HepG2 (cell line): ENCODE data around the gene GLDN. TPM values are rescaled to one million over a fixed set of nuclear protein-coding genes. Genes with fewer than 3 reads are reported as not detected.

Source experiments
- CEBPB ChIP-seq: IDR thresholded peaks from 2 replicates; pipeline ENCODE4 v1.6.1; 2011; ENCODE audit warnings: low read depth, low read length, improper control_type of control experiment, borderline replicate concordance
- DR1 ChIP-seq: sonication (generic); formaldehyde crosslinking; IDR thresholded peaks from 2 replicates; pipeline ENCODE4 v1.8.0; 2021; ENCODE audit warnings: mild to moderate bottlenecking, missing genetic modification reagents, inconsistent platforms
- JUN ChIP-seq: sonication (generic); formaldehyde crosslinking; IDR thresholded peaks from 2 replicates; pipeline ENCODE4 v1.4.0; 2020; ENCODE audit warnings: mild to moderate bottlenecking, missing genetic modification reagents
- NAIF1 ChIP-seq: sonication (generic); formaldehyde crosslinking; IDR thresholded peaks from 2 replicates; pipeline ENCODE4 v1.5.0; 2020; ENCODE audit warnings: mild to moderate bottlenecking, missing genetic modification reagents, borderline replicate concordance
- NR2F1 ChIP-seq, 2 experiments: fragments of 450-650 bp in 1 of 2; formaldehyde crosslinking in 1 of 2; IDR thresholded peaks; 2 replicates each; pipeline versions ENCODE4 v1.5.0 to v1.6.1; 2016 to 2020; ENCODE audit warnings: mild to moderate bottlenecking in 1 of 2, missing compliant biosample characterization in 1 of 2, missing genetic modification reagents in 1 of 2, moderate library complexity in 1 of 2
- ZNF20 ChIP-seq: sonication (generic); formaldehyde crosslinking; IDR thresholded peaks from 2 replicates; pipeline ENCODE4 v1.4.0; 2020; ENCODE audit warnings: mild to moderate bottlenecking, moderate library complexity, missing genetic modification reagents
- ZNF296 ChIP-seq: sonication (generic); formaldehyde crosslinking; conservative IDR thresholded peaks from 2 replicates; pipeline ENCODE4 v1.5.0; 2020; ENCODE audit warnings: mild to moderate bottlenecking, missing genetic modification reagents
- polyA plus RNA-seq, 8 experiments: library from polyadenylated mRNA; depleted of rRNA in 3 of 8; stranded (reverse) in 7 of 8; unstranded in 1 of 8; fragments of >200 nt; fragmentation: Illumina TruSeq in 4 of 8; extraction: Trizol in 4 of 8; gene quantifications; 2 replicates each; pipeline versions ENCODE4 v1.2.1 to v1.2.3, GENCODE V29; 2011 to 2016; ENCODE audit warnings: low read depth in 4 of 8, missing spikeins in 1 of 8, mixed read lengths in 1 of 8; ENCODE audit not compliant: insufficient read depth in 1 of 8
- total RNA-seq, 5 experiments: library from RNA; depleted of rRNA; stranded (reverse); fragments of >200 nt; fragmentation: Illumina TruSeq; extraction: Trizol; gene quantifications; 2 replicates each; pipeline ENCODE4 v1.2.3, GENCODE V29; 2016; ENCODE audit warnings: low read depth in 1 of 5
- TF ChIP-seq, protein P1 (sequence below): sonication (generic); formaldehyde crosslinking; IDR thresholded peaks from 2 replicates; pipeline ENCODE4; 2020; ENCODE audit warnings: missing genetic modification reagents, mild to moderate bottlenecking, borderline replicate concordance
- TF ChIP-seq, protein P2 (sequence below): IDR thresholded peaks from 2 replicates; pipeline ENCODE4 v1.6.1; 2016

The GLDN gene
- total and polyA plus RNA-seq, 2 of the 13 experiments (the other 11 are each of a cell fraction or from before 2014, with no cell fraction given) = 0.86 to 1.0 TPM

DNA sequence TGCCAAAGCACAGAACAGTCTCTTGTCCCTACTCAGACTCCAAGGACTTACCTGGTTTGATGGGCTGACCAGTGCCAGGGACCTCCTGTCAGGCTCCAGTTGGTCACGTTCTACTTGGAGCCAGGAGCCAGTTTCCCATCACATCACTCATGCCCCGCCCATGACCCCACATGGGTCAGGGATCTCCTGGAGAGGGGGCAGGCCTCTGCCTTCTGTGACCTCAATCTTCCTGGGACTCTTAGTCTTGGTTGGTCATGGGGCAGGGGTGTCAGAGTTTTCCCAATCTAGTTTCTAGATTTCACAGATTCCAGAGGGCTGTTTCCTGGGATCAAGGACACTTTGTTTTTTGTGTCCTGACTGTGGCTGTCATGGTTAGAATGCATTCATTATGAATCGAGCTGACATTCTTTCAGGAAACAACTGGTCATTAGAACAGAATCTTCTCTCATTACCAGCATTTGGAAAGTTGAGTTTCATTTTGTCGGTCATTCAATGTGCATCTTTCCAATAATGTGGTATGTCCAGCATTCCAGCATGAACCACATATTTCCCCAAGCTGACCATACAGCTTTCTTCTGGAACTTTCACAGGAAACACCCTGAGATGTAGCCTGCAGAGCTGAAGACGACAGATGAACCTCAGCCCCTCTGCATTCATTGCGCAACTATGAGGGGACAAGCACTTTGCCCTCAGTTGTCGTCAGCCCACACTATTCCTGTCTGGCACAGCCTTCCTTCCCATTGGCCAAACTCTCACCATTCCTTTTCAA, 22.9 kb upstream of the GLDN start (continued):
- TF ChIP-seq NAIF1 (CRISPR knock-in tag) (no peak), CEBPB (peak; percentile 100), JUN (CRISPR knock-in tag) (no peak), NR2F1 (CRISPR knock-in tag; IDR thresholded peaks at IDR 0.05) (peak in 1 of 2 experiments; percentile 72; a peak in 1 of 4 replicates), DR1 (CRISPR knock-in tag) (no peak), ZNF20 (no peak), ZNF296 (no peak)
- TF ChIP-seq, protein P1, sequence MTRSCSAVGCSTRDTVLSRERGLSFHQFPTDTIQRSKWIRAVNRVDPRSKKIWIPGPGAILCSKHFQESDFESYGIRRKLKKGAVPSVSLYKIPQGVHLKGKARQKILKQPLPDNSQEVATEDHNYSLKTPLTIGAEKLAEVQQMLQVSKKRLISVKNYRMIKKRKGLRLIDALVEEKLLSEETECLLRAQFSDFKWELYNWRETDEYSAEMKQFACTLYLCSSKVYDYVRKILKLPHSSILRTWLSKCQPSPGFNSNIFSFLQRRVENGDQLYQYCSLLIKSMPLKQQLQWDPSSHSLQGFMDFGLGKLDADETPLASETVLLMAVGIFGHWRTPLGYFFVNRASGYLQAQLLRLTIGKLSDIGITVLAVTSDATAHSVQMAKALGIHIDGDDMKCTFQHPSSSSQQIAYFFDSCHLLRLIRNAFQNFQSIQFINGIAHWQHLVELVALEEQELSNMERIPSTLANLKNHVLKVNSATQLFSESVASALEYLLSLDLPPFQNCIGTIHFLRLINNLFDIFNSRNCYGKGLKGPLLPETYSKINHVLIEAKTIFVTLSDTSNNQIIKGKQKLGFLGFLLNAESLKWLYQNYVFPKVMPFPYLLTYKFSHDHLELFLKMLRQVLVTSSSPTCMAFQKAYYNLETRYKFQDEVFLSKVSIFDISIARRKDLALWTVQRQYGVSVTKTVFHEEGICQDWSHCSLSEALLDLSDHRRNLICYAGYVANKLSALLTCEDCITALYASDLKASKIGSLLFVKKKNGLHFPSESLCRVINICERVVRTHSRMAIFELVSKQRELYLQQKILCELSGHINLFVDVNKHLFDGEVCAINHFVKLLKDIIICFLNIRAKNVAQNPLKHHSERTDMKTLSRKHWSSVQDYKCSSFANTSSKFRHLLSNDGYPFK = no peak
- TF ChIP-seq, protein P2, sequence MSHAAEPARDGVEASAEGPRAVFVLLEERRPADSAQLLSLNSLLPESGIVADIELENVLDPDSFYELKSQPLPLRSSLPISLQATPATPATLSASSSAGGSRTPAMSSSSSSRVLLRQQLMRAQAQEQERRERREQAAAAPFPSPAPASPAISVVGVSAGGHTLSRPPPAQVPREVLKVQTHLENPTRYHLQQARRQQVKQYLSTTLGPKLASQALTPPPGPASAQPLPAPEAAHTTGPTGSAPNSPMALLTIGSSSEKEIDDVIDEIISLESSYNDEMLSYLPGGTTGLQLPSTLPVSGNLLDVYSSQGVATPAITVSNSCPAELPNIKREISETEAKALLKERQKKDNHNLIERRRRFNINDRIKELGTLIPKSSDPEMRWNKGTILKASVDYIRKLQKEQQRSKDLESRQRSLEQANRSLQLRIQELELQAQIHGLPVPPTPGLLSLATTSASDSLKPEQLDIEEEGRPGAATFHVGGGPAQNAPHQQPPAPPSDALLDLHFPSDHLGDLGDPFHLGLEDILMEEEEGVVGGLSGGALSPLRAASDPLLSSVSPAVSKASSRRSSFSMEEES (CRISPR knock-in tag) = peak; percentile 60
